ENCODE results near the gene FLAD1. TPM values are rescaled to one million over a fixed set of nuclear protein-coding genes. Genes with fewer than 3 reads are reported as not detected.

FLAD1 gene
- total RNA-seq, 4 donors from 2014 or later: 17.4 to 33.6 (median 23.6) TPM

GRCh38 chr1:154999571-155000410 lies 16.6 kb downstream of the FLAD1 start:
- peak overlapping the region; percentile 58 to 94 (median 78) for H3K4me3 ChIP-seq
- peaks cover 0 to 46% (median 22%) of the 10 kb centered on the region in 4 donors for H3K4me1 ChIP-seq
- no peaks in the 10 kb centered on the region for H3K9me3 ChIP-seq
- H3K27ac ChIP-seq: peak overlapping the region; percentile 88 to 99 (median 98)
- TF ChIP-seq CTCF (IDR thresholded peaks at IDR 0.05): peak in 1 of 5 experiments; percentile 16
- no peak for TF ChIP-seq EP300 (IDR thresholded peaks at IDR 0.05)
- no peak for TF ChIP-seq POLR2A (IDR thresholded peaks at IDR 0.05)
- DNase-seq (ENCODE audit: low spot score in 2 of 2): no peak
- no peaks in the 10 kb centered on the region for H3K27me3 ChIP-seq
- H3K36me3 ChIP-seq: no peaks in the 10 kb centered on the region
- 1 to 3% methylated on average over 34 to 49 of the region's 50 CpGs for WGBS, 2 donors

- H3K27ac ChIP-seq: peak overlapping the region; percentile 88 to 99 (median 98)
- TF ChIP-seq CTCF (IDR thresholded peaks at IDR 0.05) (no peak), POLR2A (IDR thresholded peaks at IDR 0.05) (no peak), EP300 (IDR thresholded peaks at IDR 0.05) (no peak)
- no peak for DNase-seq (ENCODE audit: low spot score in 2 of 2)
- peaks cover 0 to 51% (median 27%) of the 10 kb centered on the region in 4 donors for H3K4me1 ChIP-seq
- no peaks in the 10 kb centered on the region for H3K36me3 ChIP-seq
- WGBS, 2 donors: 2% methylated on average over 12 to 13 of the region's 13 CpGs
- no peaks in the 10 kb centered on the region for H3K27me3 ChIP-seq
- no peaks in the 10 kb centered on the region for H3K9me3 ChIP-seq
- H3K4me3 ChIP-seq: peak overlapping the region; percentile 58 to 94 (median 78)
Measured at GRCh38 chr1:155000411-155000725, 17.2 kb downstream of the FLAD1 start.

GRCh38 chr1:155000726-155001424 lies 17.7 kb downstream of the FLAD1 start:
- H3K4me1 ChIP-seq: peaks cover 0 to 51% (median 32%) of the 10 kb centered on the region in 4 donors
- no peaks in the 10 kb centered on the region for H3K9me3 ChIP-seq
- no peaks in the 10 kb centered on the region for H3K27me3 ChIP-seq
- H3K4me3 ChIP-seq: peak overlapping the region; percentile 58 to 94 (median 78)
- peak; percentile 19 to 85 for TF ChIP-seq EP300 (IDR thresholded peaks at IDR 0.05)
- peak in 2 of 5 experiments; percentile 66 to 80 for TF ChIP-seq CTCF (IDR thresholded peaks at IDR 0.05)
- peak; percentile 65 to 86 for TF ChIP-seq POLR2A (IDR thresholded peaks at IDR 0.05)
- peak; percentile 68 to 83 for DNase-seq (ENCODE audit: low spot score in 2 of 2)
- peak overlapping the region; percentile 88 to 99 (median 98) for H3K27ac ChIP-seq
- WGBS, 2 donors: 0 to 1% methylated on average over 19 to 35 of the region's 43 CpGs
- H3K36me3 ChIP-seq: no peaks in the 10 kb centered on the region

- Histone ChIP-seq H3K36me3 (no peaks in the 10 kb centered on the region), H3K27ac (peak overlapping the region; percentile 88 to 99 (median 98)), H3K4me1 (peaks cover 0 to 55% (median 37%) of the 10 kb centered on the region in 4 donors), H3K4me3 (peak overlapping the region; percentile 58 to 94 (median 78)), H3K9me3 (no peaks in the 10 kb centered on the region), H3K27me3 (no peaks in the 10 kb centered on the region)
- no peak for DNase-seq (ENCODE audit: low spot score in 2 of 2)
- no peak for TF ChIP-seq EP300 (IDR thresholded peaks at IDR 0.05)
- no peak for TF ChIP-seq POLR2A (IDR thresholded peaks at IDR 0.05)
- TF ChIP-seq CTCF (IDR thresholded peaks at IDR 0.05): no peak
- WGBS, 2 donors: 0 to 3% methylated on average over 11 of the region's 11 CpGs
Measured at GRCh38 chr1:155001425-155001674, 18.2 kb downstream of the FLAD1 start.

Measured in tibial nerve (tissue), 4 donors.